Activated naive CD4-positive, alpha-beta T cell treated with anti-CD3 and anti-CD28 coated beads, Interleukin-2, amount 50 U/mL, for 72 hours (primary cell): ENCODE data around the gene PTPRE. TPM values are rescaled to one million over a fixed set of nuclear protein-coding genes. Genes with fewer than 3 reads are reported as not detected.
A peak's percentile ranks its signal among the peaks of the same experiment; 100 is the strongest.

Experiments
- ATAC-seq, 2 donors: fragments of 150-1000 bp; cut with Tn5 transposase; 2 replicates each; pipeline ENCODE4 v1.10.0; 2021; ENCODE audit warnings: mild to moderate bottlenecking in 2 of 2, moderate library complexity in 2 of 2
- DNase-seq, 2 donors: peaks; one replicate each; pipeline ENCODE4 v3.0.0; 2021 to 2022; ENCODE audit warnings: low spot score in 2 of 2
- H3K27ac Mint-ChIP-seq, 2 donors: one replicate each; pipeline ENCODE4 v1.8.0; 2022; ENCODE audit warnings: mild to moderate bottlenecking in 2 of 2, mixed read lengths in 2 of 2
- H3K36me3 Mint-ChIP-seq, 2 donors: one replicate each; pipeline ENCODE4 v1.8.0; 2022; ENCODE audit warnings: mixed read lengths in 2 of 2
- H3K9me3 Mint-ChIP-seq, 2 donors: one replicate each; pipeline ENCODE4 v1.8.0; 2022; ENCODE audit warnings: mixed read lengths in 2 of 2
- total RNA-seq, 2 donors: library from RNA; stranded (reverse); gene quantifications; one replicate each; pipeline ENCODE4 v1.2.3, GENCODE V29; 2022

Gene PTPRE
- total RNA-seq, 2 donors from 2014 or later: 28.4 to 55.5 TPM

GRCh38 chr10:128065881-128066534 is 159.1 kb downstream of the PTPRE start:
- DNase-seq (no peak), ATAC-seq (no peak)
- Mint-ChIP-seq H3K27ac (no peak overlapping the region), H3K9me3 (peaks cover 0 to 6% of the 10 kb centered on the region in 2 donors), H3K36me3 (peaks cover 42 to 61% of the 10 kb centered on the region in 2 donors)

GRCh38 chr10:128066870-128067382 is 160.0 kb downstream of the PTPRE start:
- H3K27ac Mint-ChIP-seq: no peak overlapping the region
- peaks cover 0 to 6% of the 10 kb centered on the region in 2 donors for H3K9me3 Mint-ChIP-seq
- peaks cover 44 to 57% of the 10 kb centered on the region in 2 donors for H3K36me3 Mint-ChIP-seq
- DNase-seq (no peak), ATAC-seq (no peak)

DNA sequence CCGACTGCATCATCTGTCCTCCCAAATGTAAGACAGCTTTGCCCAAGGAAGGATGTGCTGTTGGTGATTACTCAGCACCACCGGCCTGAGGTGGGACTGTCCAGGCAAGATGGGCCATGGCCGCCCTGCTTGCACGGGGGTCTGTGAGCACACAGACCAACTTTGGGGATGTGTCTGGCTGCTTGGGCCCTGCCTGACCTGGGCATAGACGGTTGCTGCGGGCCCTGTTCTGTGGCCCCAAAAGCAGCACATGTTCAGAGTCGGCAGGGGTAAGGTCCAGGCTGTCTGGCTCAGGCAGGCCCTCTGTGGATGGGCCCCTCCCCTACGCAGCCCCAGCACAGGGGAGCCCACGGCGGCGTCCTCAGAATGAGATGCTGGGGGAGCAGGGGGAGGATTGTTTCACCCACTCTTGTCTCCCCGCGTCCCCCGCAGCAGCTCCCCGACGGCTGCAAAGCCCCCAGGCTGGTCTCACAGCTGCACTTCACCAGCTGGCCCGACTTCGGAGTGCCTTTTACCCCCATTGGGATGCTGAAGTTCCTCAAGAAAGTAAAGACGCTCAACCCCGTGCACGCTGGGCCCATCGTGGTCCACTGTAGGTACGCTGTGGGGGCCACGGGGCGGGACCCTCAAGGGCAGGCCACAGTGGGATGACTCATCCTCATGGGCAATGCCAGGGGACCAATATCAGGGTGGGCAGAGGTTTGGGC is 160.9 kb downstream of the PTPRE start:
- Mint-ChIP-seq H3K27ac (no peak overlapping the region), H3K9me3 (peaks cover 0 to 6% of the 10 kb centered on the region in 2 donors), H3K36me3 (peaks cover 41 to 48% of the 10 kb centered on the region in 2 donors)
- ATAC-seq (no peak), DNase-seq (no peak)

DNA sequence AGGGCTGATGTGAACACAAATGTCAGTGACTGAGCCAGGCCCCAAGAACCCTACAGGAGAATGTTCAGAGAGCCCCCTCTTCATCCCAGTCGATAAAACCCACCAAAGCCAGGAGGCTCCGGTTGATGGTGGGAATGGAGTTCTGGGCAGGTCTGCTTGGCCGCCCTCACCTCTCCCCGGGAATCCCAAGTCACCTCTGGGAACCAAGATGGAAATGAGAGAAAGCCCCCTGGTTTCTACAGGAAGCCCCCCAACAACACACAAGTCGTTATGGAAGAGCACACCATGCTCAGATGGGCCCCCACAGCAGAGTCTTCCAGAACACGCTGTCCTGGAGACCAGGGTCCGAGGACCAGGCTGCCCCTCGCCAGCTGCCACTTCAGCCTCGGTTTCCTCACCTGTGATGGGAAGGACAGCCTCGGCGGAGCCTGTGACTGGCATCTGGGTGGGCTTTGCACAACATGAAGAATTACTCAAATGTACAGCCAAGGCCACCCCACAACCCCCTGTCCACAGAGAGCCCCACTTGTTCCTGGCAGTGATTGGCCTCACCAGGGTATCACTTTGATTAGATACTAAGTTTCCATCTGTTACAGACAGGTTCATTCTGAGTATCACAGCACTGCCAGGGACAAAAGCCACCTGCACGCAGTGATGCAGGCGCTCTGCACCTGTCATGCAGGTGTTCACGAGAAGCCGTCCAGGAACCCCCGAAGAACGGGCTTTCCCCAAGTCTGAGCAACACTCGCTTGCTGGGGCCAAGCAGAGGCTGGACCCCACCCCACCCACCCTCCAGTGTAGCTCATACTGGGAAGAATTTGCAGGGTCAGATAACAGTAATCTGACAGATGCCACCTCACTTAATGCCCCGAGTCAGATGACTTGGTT is 161.7 kb downstream of the PTPRE start:
- DNase-seq: no peak
- Mint-ChIP-seq H3K27ac (no peak overlapping the region), H3K9me3 (peaks cover 0 to 6% of the 10 kb centered on the region in 2 donors), H3K36me3 (peaks cover 44 to 48% of the 10 kb centered on the region in 2 donors)
- ATAC-seq: no peak

- DNase-seq (peak in 1 of 2 donors; percentile 77), ATAC-seq (peak in 1 of 2 donors; percentile 14)
- Mint-ChIP-seq H3K36me3 (peaks cover 45 to 54% of the 10 kb centered on the region in 2 donors), H3K27ac (peak overlapping the region in 1 of 2 donors; percentile 36), H3K9me3 (peaks cover 0 to 6% of the 10 kb centered on the region in 2 donors)
Observed at GRCh38 chr10:128069351-128070051, 162.6 kb downstream of the PTPRE start.

GRCh38 chr10:128070161-128070560 is 163.3 kb downstream of the PTPRE start:
- peaks cover 0 to 6% of the 10 kb centered on the region in 2 donors for H3K9me3 Mint-ChIP-seq
- DNase-seq (no peak), ATAC-seq (no peak)
- no peak overlapping the region for H3K27ac Mint-ChIP-seq
- peaks cover 43 to 51% of the 10 kb centered on the region in 2 donors for H3K36me3 Mint-ChIP-seq

- H3K9me3 Mint-ChIP-seq: peaks cover 0 to 6% of the 10 kb centered on the region in 2 donors
- H3K36me3 Mint-ChIP-seq: peaks cover 36 to 46% of the 10 kb centered on the region in 2 donors
- H3K27ac Mint-ChIP-seq: peak overlapping the region; percentile 55 to 77
- DNase-seq (no peak), ATAC-seq (no peak)
Observed at GRCh38 chr10:128070721-128071416, 164.0 kb downstream of the PTPRE start.

- Mint-ChIP-seq H3K27ac (peak overlapping the region; percentile 55 to 77), H3K36me3 (peaks cover 31 to 41% of the 10 kb centered on the region in 2 donors), H3K9me3 (peaks cover 0 to 6% of the 10 kb centered on the region in 2 donors)
- DNase-seq (no peak), ATAC-seq (no peak)
Observed at GRCh38 chr10:128071417-128071782, 164.5 kb downstream of the PTPRE start.

GRCh38 chr10:128072046-128072445 is 165.1 kb downstream of the PTPRE start:
- Mint-ChIP-seq H3K27ac (no peak overlapping the region), H3K36me3 (peaks cover 24 to 34% of the 10 kb centered on the region in 2 donors), H3K9me3 (peaks cover 0 to 4% of the 10 kb centered on the region in 2 donors)
- DNase-seq (no peak), ATAC-seq (no peak)

DNA sequence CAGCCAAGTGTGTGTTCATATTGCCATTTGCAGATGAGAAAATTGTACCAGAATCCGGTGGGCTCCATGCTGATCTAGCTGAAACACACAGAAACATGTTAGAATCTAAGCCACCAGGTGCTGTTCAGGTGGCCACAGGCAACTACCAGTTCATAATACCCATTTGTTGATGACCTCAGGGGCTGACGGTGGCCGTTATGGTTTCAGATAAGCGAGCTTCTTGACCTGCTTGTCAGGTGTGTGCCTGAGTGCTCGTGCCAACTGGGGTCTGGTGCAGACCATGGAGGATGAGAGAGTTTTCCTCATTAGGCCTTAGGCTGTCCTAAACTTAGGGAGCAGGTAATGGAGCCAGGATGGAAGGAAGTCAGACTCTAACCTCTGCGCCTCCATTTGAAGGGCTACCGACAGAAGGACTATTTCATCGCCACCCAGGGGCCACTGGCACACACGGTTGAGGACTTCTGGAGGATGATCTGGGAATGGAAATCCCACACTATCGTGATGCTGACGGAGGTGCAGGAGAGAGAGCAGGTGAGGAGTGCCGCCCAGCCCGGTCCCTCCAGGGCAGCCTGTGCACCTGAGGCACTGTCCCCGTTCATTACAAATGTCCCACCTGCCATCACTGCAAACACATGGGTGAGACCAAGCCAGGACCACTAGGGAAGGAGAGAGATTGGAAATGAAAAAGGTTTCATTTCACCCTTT is 166.2 kb downstream of the PTPRE start:
- H3K27ac Mint-ChIP-seq: peak overlapping the region in 1 of 2 donors; percentile 36
- H3K9me3 Mint-ChIP-seq: no peaks in the 10 kb centered on the region
- ATAC-seq (no peak), DNase-seq (no peak)
- H3K36me3 Mint-ChIP-seq: peaks cover 17 to 27% of the 10 kb centered on the region in 2 donors

- H3K36me3 Mint-ChIP-seq: peaks cover 17 to 27% of the 10 kb centered on the region in 2 donors
- no peaks in the 10 kb centered on the region for H3K9me3 Mint-ChIP-seq
- ATAC-seq (no peak), DNase-seq (no peak)
- H3K27ac Mint-ChIP-seq: no peak overlapping the region
Observed at GRCh38 chr10:128073890-128074289, 167.0 kb downstream of the PTPRE start.

- H3K9me3 Mint-ChIP-seq: no peaks in the 10 kb centered on the region
- no peak overlapping the region for H3K27ac Mint-ChIP-seq
- ATAC-seq (no peak), DNase-seq (no peak)
- peaks cover 23 to 32% of the 10 kb centered on the region in 2 donors for H3K36me3 Mint-ChIP-seq
Observed at GRCh38 chr10:128074589-128074988, 167.7 kb downstream of the PTPRE start.

DNA sequence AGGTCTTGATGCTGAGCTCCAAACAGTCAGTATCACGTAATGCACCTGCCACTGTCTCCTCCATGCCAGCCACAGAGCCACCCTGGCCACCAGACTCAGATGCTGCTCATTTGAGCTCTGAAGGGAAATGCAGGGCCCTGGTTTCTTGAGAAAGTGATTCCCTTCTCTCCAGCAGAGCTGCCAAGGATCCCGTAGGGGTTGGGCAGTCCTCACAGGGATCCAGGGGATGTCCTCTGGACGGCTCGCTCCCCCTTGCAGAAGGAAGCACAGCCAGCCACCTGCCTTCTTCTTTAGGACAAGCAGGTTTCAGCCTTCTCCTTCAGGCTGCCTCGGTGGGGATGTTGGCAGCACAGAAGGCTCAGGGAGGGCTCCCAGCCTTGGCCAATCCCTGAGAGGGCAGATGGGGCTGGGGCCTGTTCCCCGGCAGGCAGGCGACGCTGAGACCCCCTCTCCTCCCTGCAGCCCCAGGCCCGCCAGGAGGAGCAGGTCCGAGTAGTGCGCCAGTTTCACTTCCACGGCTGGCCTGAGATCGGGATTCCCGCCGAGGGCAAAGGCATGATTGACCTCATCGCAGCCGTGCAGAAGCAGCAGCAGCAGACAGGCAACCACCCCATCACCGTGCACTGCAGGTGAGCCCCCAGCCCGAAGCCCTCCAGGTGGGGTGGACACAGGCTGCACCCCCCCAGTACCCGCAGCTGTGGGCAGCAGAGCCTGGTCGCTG is 170.4 kb downstream of the PTPRE start:
- Mint-ChIP-seq H3K27ac (peak overlapping the region in 1 of 2 donors; percentile 40), H3K36me3 (peaks cover 16 to 29% of the 10 kb centered on the region in 2 donors), H3K9me3 (no peaks in the 10 kb centered on the region)
- DNase-seq (no peak), ATAC-seq (no peak)

DNA sequence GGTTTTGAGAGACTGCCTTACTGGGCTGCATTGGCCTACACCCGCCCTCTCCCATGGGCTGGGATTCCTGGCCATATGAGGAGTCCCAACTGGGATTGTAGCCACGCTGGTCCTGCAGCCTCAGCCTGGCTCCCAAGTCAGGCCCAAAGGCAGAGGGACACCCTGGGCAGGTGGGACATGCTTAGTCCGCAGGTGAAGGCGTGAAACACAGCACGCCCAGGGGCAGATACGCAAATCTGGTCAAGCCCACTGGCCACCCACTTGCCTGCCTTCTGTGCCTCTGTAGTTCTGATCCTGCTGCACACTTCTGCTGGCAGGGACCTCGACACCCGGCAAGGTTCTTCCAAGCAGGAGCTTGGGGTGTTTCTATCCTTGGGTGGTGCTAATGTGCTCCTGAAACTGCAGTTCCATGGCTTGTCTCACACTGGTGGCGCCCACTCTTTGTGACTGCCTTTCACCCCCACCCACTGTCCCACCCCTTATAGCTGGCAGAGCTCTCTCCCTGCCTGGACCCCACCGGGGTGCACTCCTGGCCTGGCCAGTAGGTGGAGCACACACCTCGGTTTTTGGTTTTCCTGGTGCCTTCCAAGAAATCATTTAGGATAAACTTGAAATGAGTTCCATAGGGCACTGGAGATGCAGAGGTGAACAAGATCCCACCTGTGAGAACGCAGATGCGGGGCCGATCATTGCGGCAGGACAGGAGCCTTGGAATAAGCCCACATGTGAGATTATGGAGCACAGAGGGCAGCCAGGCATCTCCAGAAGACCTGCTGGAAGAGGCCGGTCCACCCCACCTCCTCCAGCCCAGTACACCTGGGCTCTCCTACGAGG is 171.4 kb downstream of the PTPRE start:
- H3K9me3 Mint-ChIP-seq: no peaks in the 10 kb centered on the region
- no peak overlapping the region for H3K27ac Mint-ChIP-seq
- DNase-seq (peak in 1 of 2 donors; percentile 58), ATAC-seq (peak; percentile 68 to 70)
- peaks cover 15 to 24% of the 10 kb centered on the region in 2 donors for H3K36me3 Mint-ChIP-seq
